SJSA1 (cell line): ENCODE measurements around the gene UBE2I. TPM values are rescaled to one million over a fixed set of nuclear protein-coding genes. Genes with fewer than 3 reads are reported as not detected.

ENCODE experiments used
- DNase-seq, 2 experiments: peaks; one replicate each; pipeline ENCODE4 v3.0.0-alpha.2; 2015 to 2020; ENCODE audit warnings: low spot score in 2 of 2, low read depth in 1 of 2
- H3K27ac ChIP-seq: fragments of 250-450 bp; sonication (Bioruptor Pico); 2 replicates; pipeline ENCODE4 v1.5.1; 2020; ENCODE audit warnings: mild to moderate bottlenecking, moderate library complexity
- H3K27me3 ChIP-seq: fragments of 250-450 bp; sonication (Bioruptor Pico); replicated peaks from 2 replicates; pipeline ENCODE4 v1.5.1; 2020; ENCODE audit warnings: mild to moderate bottlenecking, moderate library complexity
- H3K36me3 ChIP-seq: fragments of 250-450 bp; sonication (Bioruptor Pico); 2 replicates; pipeline ENCODE4 v1.5.1; 2020; ENCODE audit warnings: mild to moderate bottlenecking
- H3K4me1 ChIP-seq: fragments of 250-450 bp; sonication (Bioruptor Pico); replicated peaks from 2 replicates; pipeline ENCODE4 v1.6.1; 2021; ENCODE audit warnings: mild to moderate bottlenecking
- H3K4me3 ChIP-seq: fragments of 250-450 bp; sonication (Bioruptor Pico); 2 replicates; pipeline ENCODE4 v1.5.1; 2020; ENCODE audit warnings: mild to moderate bottlenecking
- H3K9me3 ChIP-seq: fragments of 250-450 bp; sonication (Bioruptor Pico); replicated peaks from 2 replicates; pipeline ENCODE4 v1.5.1; 2020; ENCODE audit warnings: mild to moderate bottlenecking
- total RNA-seq: library from RNA; depleted of rRNA; stranded (reverse); fragments of >200 nt; shearing (Covaris generic); gene quantifications from 2 replicates; pipeline ENCODE4 v1.2.3, GENCODE V29; 2014; rRNA removed

Gene UBE2I
- total RNA-seq, 1 experiment from 2014 or later: 77.4 TPM

- H3K27me3 ChIP-seq: no peaks in the 10 kb centered on the region
- no peak for DNase-seq
- 0 out of 2 replicates have a peak, but pooled peaks cover under 1% of the 10 kb centered on the region for H3K9me3 ChIP-seq
- H3K36me3 ChIP-seq: peaks cover 17% of the 10 kb centered on the region
- no peak overlapping the region for H3K27ac ChIP-seq
- peaks cover 14% of the 10 kb centered on the region for H3K4me1 ChIP-seq
- H3K4me3 ChIP-seq: no peak overlapping the region
These were observed 65.2 kb downstream of the UBE2I start for GRCh38 chr16:1374418-1375297.

DNA sequence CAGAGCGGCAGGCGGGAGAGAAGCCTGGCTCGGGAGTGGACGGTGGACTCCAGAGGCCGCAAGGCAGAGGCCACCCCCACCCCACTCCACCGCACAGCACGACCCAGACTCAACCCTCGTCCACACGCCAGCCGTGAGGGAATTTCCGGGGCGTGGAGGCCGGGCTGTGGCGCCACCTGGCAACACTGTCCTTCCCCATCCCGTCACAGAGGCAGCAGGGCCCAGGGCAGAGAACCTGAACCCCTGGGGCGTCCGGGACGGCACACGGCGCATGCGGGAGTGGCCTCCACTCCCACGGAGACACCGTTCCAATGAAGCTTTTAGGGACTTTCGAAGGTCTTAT lies 65.8 kb downstream of the UBE2I start:
- Histone ChIP-seq H3K27ac (no peak overlapping the region), H3K4me1 (peaks cover 14% of the 10 kb centered on the region), H3K27me3 (no peaks in the 10 kb centered on the region), H3K9me3 (0 out of 2 replicates have a peak, but pooled peaks cover 3% of the 10 kb centered on the region), H3K4me3 (no peak overlapping the region), H3K36me3 (peaks cover 12% of the 10 kb centered on the region)
- DNase-seq: no peak

GRCh38 chr16:1375741-1376410 lies 66.4 kb downstream of the UBE2I start:
- Histone ChIP-seq H3K36me3 (peaks cover 10% of the 10 kb centered on the region), H3K9me3 (0 out of 2 replicates have a peak, but pooled peaks cover 3% of the 10 kb centered on the region), H3K4me1 (peaks cover 14% of the 10 kb centered on the region), H3K4me3 (no peak overlapping the region), H3K27me3 (no peaks in the 10 kb centered on the region), H3K27ac (no peak overlapping the region)
- no peak for DNase-seq

Other genes starting within 250 kb of the UBE2I start
- not detected in 2 replicates for gene SSTR5, start 236.9 kb upstream of the UBE2I start, total RNA-seq
- gene C1QTNF8, start 213.4 kb upstream of the UBE2I start, total RNA-seq: not detected in 2 replicates
- gene CACNA1H, start 156.5 kb upstream of the UBE2I start, total RNA-seq: not detected in 2 replicates
- not detected in 2 replicates for gene TPSG1, start 84.4 kb upstream of the UBE2I start, total RNA-seq
- not detected in 2 replicates for gene TPSB2, start 79.5 kb upstream of the UBE2I start, total RNA-seq
- not detected in 2 replicates for gene TPSAB1, start 68.9 kb upstream of the UBE2I start, total RNA-seq
- gene TPSD1, start 53.6 kb upstream of the UBE2I start, total RNA-seq: not detected in 2 replicates
- 1.2 and 3.1 TPM in 2 replicates for gene BAIAP3, start 24.0 kb downstream of the UBE2I start, total RNA-seq
- 110 and 166 TPM in 2 replicates for gene TSR3, start 42.2 kb downstream of the UBE2I start, total RNA-seq
- gene GNPTG, start 42.3 kb downstream of the UBE2I start, total RNA-seq: 45.9 and 60.7 TPM in 2 replicates
- gene UNKL, start 105.1 kb downstream of the UBE2I start, total RNA-seq: 17.7 and 23.0 TPM in 2 replicates
- gene UQCC4, start 111.1 kb downstream of the UBE2I start, total RNA-seq: 25.3 and 25.6 TPM in 2 replicates
- gene PERCC1, start 121.4 kb downstream of the UBE2I start, total RNA-seq: not detected in 2 replicates
- gene CCDC154, start 134.9 kb downstream of the UBE2I start, total RNA-seq: not detected in 2 replicates
- 19.8 and 26.6 TPM in 2 replicates for gene CLCN7, start 165.4 kb downstream of the UBE2I start, total RNA-seq
- not detected in 2 replicates for gene PTX4, start 179.3 kb downstream of the UBE2I start, total RNA-seq
- 19.7 and 21.9 TPM in 2 replicates for gene TELO2, start 183.7 kb downstream of the UBE2I start, total RNA-seq
- 0.29 and 0.91 TPM in 2 replicates for gene TMEM204, start 224.0 kb downstream of the UBE2I start, total RNA-seq